Gastrocnemius medialis (tissue), 4 donors: ENCODE measurements around the gene PHACTR1.
"Not testable (repeated sequence)": the region's sequence is repeated elsewhere in the genome, so short reads cannot be mapped to it uniquely, and the experiment has no call there.

Source experiments
- CTCF ChIP-seq, 5 experiments: fragments of 450-650 bp in 3 of 5; fragments of 200-600 bp in 2 of 5; sonication (generic) in 2 of 5; IDR thresholded peaks in 4 of 5; conservative IDR thresholded peaks in 1 of 5; 1 replicate in 4 of 5; 2 replicates in 1 of 5; pipeline ENCODE4 v1.5.1; 2016 to 2019; ENCODE audit warnings: antibody characterized with exemption in 5 of 5, mild to moderate bottlenecking in 3 of 5, moderate library complexity in 3 of 5
- POLR2A ChIP-seq, 2 donors: fragments of 450-650 bp; IDR thresholded peaks; one replicate each; pipeline ENCODE4 v1.6.1; 2017; ENCODE audit warnings: antibody characterized with exemption in 2 of 2, mild to moderate bottlenecking in 2 of 2, moderate library complexity in 2 of 2

- not testable (repeated sequence) for TF ChIP-seq CTCF (IDR thresholded peaks at IDR 0.05 in 4 of 5, conservative IDR thresholded peaks at IDR 0.05 in 1 of 5); POLR2A (IDR thresholded peaks at IDR 0.05)
These were observed 228.0 kb downstream of the PHACTR1 start for GRCh38 chr6:12944528-12944927.
